Right lobe of liver (tissue), 4 donors: ENCODE results near the gene SNX15.
"Not testable (repeated sequence)": the region's sequence is repeated elsewhere in the genome, so short reads cannot be mapped to it uniquely, and the experiment has no call there.

Source experiments
- CTCF ChIP-seq, 4 donors: fragments of 200-600 bp in 3 of 4; fragments of 450-650 bp in 1 of 4; IDR thresholded peaks; one replicate each; pipeline versions ENCODE4 v1.5.1 to v1.8.0; 2016 to 2022; ENCODE audit warnings: antibody characterized with exemption in 4 of 4, mild to moderate bottlenecking in 2 of 4
- POLR2A ChIP-seq: fragments of 450-650 bp; IDR thresholded peaks from one replicate; pipeline ENCODE4 v1.6.1; 2017; ENCODE audit warnings: antibody characterized with exemption, mild to moderate bottlenecking
- donor health status: DM: no; HTN: no; CAD: no.
- donor health status: DM: no; HTN: no; CAD: no.
- donor health status: DM: no; HTN: yes; CAD: no.

DNA sequence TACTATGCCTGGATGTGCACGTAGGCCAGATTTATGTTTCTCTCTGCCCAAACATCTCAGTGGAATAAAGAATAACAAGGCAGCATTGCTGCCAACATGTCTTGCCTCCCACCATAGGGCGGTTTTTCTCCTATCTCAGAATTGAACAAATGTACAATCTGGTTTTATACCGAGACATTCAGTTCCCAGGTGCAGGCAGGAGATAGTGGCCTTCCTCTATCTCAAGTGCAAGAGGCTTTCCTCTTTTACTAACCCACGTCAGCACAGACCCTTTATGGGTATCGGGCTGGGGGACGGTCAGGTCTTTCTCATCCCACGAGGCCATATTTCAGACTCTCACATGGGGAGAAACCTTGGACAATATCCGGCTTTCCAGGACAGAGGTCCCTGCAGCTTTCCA is 3.7 kb upstream of the SNX15 start:
- not testable (repeated sequence) for TF ChIP-seq CTCF (IDR thresholded peaks at IDR 0.05); POLR2A
